ENCODE data around the gene GABRE. TPM values are rescaled to one million over a fixed set of nuclear protein-coding genes. Genes with fewer than 3 reads are reported as not detected.

The GABRE gene
- total and polyA plus RNA-seq, 9 donors = 19.5 to 53.2 (median 40.7) TPM

DNA sequence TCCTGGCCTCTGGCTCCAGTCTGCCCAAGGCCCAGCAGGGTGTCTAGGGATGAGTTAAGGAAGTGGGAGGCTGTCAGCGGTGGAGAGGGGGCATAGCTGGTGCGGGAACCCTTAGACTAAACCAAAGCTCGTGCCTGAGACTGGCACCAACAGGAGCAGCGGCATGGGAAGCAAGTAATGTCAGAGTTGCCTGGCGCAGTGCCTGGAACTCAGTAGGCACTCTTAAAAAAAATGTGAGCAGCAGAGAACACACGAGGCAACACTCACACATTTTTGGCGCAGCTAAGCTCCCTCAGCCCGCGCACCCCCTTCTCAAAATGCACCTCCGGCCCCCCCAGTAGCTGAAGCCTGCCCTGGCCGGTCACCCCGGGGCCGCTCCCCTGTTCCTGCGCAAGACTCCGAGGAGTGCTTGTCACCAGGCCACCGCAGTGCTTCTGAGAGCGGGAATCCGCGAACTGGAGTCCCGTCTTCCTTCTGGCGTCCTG is 583 bp downstream of the GABRE start:
- Histone ChIP-seq H3K4me1 (ENCODE audit: control insufficient read depth, insufficient read depth, low read length) (peaks cover 4% of the 10 kb centered on the region), H3K36me3 (ENCODE audit: control insufficient read depth, insufficient read depth, low read length) (peaks cover 5% of the 10 kb centered on the region), H3K9me3 (replicated peaks; ENCODE audit: control insufficient read depth, low read depth, low read length) (no peaks in the 10 kb centered on the region), H3K27me3 (ENCODE audit: control insufficient read depth, insufficient read depth, low read length) (peaks cover 21% of the 10 kb centered on the region), H3K27ac (ENCODE audit: low read length) (peak overlapping the region; percentile 60), H3K4me3 (ENCODE audit: low read length) (peak overlapping the region; percentile 56)
- peak; percentile 49 for DNase-seq
- WGBS (ENCODE audit: insufficient coverage) = 30% methylated on average over 21 of the region's 21 CpGs

DNA sequence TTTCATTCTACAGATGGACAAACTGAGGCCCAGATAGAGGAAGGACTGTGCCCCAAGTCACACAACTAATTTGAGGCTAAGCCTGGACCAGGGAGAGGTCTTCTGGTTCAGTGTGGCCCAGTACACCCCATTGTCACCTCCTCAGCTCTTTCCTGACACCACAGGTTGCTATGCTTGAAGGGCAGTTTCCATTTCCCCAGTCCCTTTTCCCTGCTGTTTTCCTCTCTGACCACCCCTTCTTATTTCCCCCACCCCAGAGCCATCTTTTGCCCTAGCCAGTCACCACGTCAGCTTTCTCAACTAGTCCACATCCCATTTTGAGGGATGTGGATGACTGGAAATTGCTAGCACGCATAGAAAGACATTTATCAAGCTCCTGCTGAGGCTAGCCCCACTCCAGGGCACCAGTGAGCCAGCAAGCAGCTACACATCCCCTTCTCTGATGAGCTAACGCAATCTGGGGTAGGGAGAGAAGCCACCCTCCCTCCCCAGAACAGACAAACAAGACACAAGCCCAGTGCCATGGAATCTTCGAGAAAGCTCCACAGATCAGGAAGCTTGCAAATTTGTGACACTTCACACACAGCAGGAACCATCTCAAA is 1.3 kb downstream of the GABRE start:
- H3K27me3 ChIP-seq (ENCODE audit: control insufficient read depth, insufficient read depth, low read length) = peaks cover 18% of the 10 kb centered on the region
- H3K36me3 ChIP-seq (ENCODE audit: control insufficient read depth, insufficient read depth, low read length) = peaks cover 11% of the 10 kb centered on the region
- peaks cover 4% of the 10 kb centered on the region for H3K4me1 ChIP-seq (ENCODE audit: control insufficient read depth, insufficient read depth, low read length)
- no peaks in the 10 kb centered on the region for H3K9me3 ChIP-seq (replicated peaks; ENCODE audit: control insufficient read depth, low read depth, low read length)
- no peak for DNase-seq
- peak overlapping the region; percentile 56 for H3K4me3 ChIP-seq (ENCODE audit: low read length)
- peak overlapping the region; percentile 60 for H3K27ac ChIP-seq (ENCODE audit: low read length)
- WGBS (ENCODE audit: insufficient coverage) = 50% methylated on average over 1 of the region's 4 CpGs

DNA sequence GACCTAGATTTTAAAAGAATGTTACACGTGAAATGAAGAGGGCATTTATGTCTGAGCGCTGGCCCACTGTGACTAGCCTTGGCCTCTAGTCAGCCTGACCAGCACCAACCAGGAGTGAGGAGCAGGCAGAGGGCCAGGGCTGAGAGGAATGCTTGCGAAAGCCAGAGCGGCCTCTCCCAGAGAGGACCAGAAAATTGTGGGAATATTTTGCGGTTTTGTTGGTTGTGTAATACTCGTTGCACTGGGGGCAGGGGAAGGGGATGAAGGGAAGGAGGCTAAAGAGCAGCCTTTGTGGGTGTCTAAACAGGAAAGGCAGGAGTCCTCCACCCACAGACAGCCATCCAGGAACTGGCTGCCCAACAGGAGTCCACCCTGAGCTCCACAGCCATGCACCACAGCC is 3.8 kb downstream of the GABRE start:
- Histone ChIP-seq H3K4me1 (ENCODE audit: control insufficient read depth, insufficient read depth, low read length) (peaks cover 4% of the 10 kb centered on the region), H3K36me3 (ENCODE audit: control insufficient read depth, insufficient read depth, low read length) (peaks cover 19% of the 10 kb centered on the region), H3K9me3 (replicated peaks; ENCODE audit: control insufficient read depth, low read depth, low read length) (no peaks in the 10 kb centered on the region), H3K27me3 (ENCODE audit: control insufficient read depth, insufficient read depth, low read length) (peaks cover 12% of the 10 kb centered on the region), H3K4me3 (ENCODE audit: low read length) (no peak overlapping the region), H3K27ac (ENCODE audit: low read length) (no peak overlapping the region)
- WGBS (ENCODE audit: insufficient coverage) = 68% methylated on average over 4 of the region's 6 CpGs
- DNase-seq = peak; percentile 46

DNA sequence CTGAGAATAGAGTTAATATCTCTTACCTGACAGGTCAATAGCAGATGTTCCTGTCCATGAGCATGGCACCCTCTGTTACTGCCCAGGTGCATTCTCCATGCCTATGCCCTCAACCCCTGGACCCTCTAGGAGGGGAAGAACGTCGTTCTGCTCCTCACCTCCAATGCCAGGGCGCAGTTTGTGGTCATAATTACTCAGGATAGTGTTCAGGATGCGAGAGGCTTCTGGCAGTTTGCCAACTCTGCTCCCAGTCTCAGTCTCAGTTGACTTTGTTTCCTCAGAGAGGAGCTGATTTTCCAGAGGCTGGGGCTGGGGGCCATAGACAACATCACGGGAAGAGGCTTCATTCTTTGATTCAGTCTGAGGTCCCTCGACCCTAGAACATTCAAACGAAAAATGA is 4.4 kb downstream of the GABRE start:
- 48% methylated on average over 3 of the region's 7 CpGs for WGBS (ENCODE audit: insufficient coverage)
- H3K36me3 ChIP-seq (ENCODE audit: control insufficient read depth, insufficient read depth, low read length) = peaks cover 19% of the 10 kb centered on the region
- peaks cover 12% of the 10 kb centered on the region for H3K27me3 ChIP-seq (ENCODE audit: control insufficient read depth, insufficient read depth, low read length)
- H3K9me3 ChIP-seq (replicated peaks; ENCODE audit: control insufficient read depth, low read depth, low read length) = no peaks in the 10 kb centered on the region
- H3K4me3 ChIP-seq (ENCODE audit: low read length) = no peak overlapping the region
- H3K4me1 ChIP-seq (ENCODE audit: control insufficient read depth, insufficient read depth, low read length) = peaks cover 4% of the 10 kb centered on the region
- H3K27ac ChIP-seq (ENCODE audit: low read length) = no peak overlapping the region
- no peak for DNase-seq

DNA sequence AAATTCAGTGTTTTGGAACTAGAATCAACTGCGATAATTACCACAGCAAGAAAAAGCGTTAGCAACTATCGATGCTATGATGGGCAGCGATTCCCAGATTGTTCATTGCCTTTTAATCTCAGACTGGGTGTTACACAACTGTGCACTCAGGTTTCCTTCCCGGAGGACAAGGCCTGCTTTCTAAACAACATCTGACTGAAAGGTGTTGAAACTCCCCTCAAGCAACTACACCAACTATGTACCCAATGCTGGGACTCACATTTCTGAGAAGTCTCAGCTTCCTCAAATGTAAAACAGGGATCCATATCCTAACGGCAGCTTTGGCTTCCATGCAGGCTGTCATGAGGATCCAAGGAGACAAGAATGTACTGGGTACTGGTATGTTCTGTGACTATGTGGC is 8.2 kb downstream of the GABRE start:
- WGBS (ENCODE audit: insufficient coverage) = 94% methylated on average over 4 of the region's 6 CpGs
- no peak overlapping the region for H3K4me3 ChIP-seq (ENCODE audit: low read length)
- no peaks in the 10 kb centered on the region for H3K9me3 ChIP-seq (replicated peaks; ENCODE audit: control insufficient read depth, low read depth, low read length)
- peaks cover 4% of the 10 kb centered on the region for H3K4me1 ChIP-seq (ENCODE audit: control insufficient read depth, insufficient read depth, low read length)
- no peak overlapping the region for H3K27ac ChIP-seq (ENCODE audit: low read length)
- peaks cover 23% of the 10 kb centered on the region for H3K36me3 ChIP-seq (ENCODE audit: control insufficient read depth, insufficient read depth, low read length)
- no peak for DNase-seq
- H3K27me3 ChIP-seq (ENCODE audit: control insufficient read depth, insufficient read depth, low read length) = no peaks in the 10 kb centered on the region

DNA sequence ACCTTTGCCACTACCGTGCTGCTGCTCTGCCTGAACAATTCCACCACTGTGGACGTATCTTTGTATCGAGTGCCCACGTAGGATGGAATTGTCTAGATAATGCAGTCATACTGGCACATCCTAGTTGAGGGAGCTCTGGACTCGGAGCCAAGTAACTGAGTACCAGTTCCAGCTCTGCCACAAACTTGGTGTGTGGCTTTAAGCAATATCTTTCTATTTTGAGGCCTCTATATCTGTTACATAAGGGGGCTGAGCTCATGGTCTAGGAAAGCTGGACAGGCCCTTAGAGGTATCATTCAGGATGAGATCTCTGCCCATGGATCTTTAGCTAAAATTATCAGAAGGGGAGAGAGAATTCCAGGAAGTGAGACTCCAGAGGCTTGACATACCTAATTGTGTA is 12.4 kb downstream of the GABRE start:
- WGBS (ENCODE audit: insufficient coverage) = 61% methylated on average over 3 of the region's 5 CpGs
- no peaks in the 10 kb centered on the region for H3K9me3 ChIP-seq (replicated peaks; ENCODE audit: control insufficient read depth, low read depth, low read length)
- DNase-seq = no peak
- no peak overlapping the region for H3K27ac ChIP-seq (ENCODE audit: low read length)
- no peaks in the 10 kb centered on the region for H3K27me3 ChIP-seq (ENCODE audit: control insufficient read depth, insufficient read depth, low read length)
- H3K4me3 ChIP-seq (ENCODE audit: low read length) = no peak overlapping the region
- no peaks in the 10 kb centered on the region for H3K4me1 ChIP-seq (ENCODE audit: control insufficient read depth, insufficient read depth, low read length)
- peaks cover 43% of the 10 kb centered on the region for H3K36me3 ChIP-seq (ENCODE audit: control insufficient read depth, insufficient read depth, low read length)

DNA sequence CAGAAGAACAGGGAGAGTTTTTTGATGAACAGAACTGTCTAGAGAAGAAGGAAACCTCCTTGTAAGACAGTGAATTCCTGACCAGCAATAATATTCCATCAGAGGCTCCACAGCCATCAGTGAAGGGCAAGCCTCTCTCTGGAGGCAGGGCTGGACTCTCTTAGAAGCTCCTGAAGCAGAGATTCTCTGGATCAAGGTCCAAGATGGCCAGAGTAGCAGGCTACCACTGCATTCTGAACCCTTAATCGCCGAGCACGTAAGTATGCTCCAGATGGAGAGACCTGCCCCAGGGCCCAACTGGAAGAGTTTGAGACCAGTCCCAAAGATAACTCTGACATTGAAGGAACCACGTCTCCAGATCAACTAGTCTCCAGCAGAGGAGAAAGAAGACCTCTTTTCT is 16.4 kb downstream of the GABRE start:
- no peak overlapping the region for H3K27ac ChIP-seq (ENCODE audit: low read length)
- no peaks in the 10 kb centered on the region for H3K9me3 ChIP-seq (replicated peaks; ENCODE audit: control insufficient read depth, low read depth, low read length)
- no peak for DNase-seq
- H3K4me3 ChIP-seq (ENCODE audit: low read length) = no peak overlapping the region
- H3K27me3 ChIP-seq (ENCODE audit: control insufficient read depth, insufficient read depth, low read length) = no peaks in the 10 kb centered on the region
- WGBS (ENCODE audit: insufficient coverage) = 81% methylated on average over 4 of the region's 4 CpGs
- H3K36me3 ChIP-seq (ENCODE audit: control insufficient read depth, insufficient read depth, low read length) = peaks cover 59% of the 10 kb centered on the region
- H3K4me1 ChIP-seq (ENCODE audit: control insufficient read depth, insufficient read depth, low read length) = no peaks in the 10 kb centered on the region

DNA sequence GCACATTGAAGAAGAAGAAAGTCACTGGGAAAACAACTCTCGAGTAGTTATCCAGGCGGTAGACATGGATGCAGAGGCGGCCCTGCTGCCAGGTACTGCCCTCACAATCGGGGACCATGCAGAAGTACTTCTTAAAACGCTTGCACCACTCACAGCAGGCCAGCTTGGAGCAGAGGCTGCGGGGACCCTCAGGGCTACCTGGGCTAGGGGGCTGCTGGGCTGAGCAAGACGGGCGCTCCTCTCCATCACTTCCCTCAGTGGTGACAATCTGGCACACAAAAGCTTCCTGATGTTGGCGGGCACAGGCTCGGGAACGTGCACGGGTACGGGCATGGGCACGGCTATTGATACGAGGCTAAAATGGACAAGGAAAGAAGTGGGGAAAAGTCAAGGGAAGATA is 19.7 kb downstream of the GABRE start:
- Histone ChIP-seq H3K9me3 (replicated peaks; ENCODE audit: control insufficient read depth, low read depth, low read length) (no peaks in the 10 kb centered on the region), H3K4me3 (ENCODE audit: low read length) (no peak overlapping the region), H3K36me3 (ENCODE audit: control insufficient read depth, insufficient read depth, low read length) (peaks cover 41% of the 10 kb centered on the region), H3K27me3 (ENCODE audit: control insufficient read depth, insufficient read depth, low read length) (no peaks in the 10 kb centered on the region), H3K4me1 (ENCODE audit: control insufficient read depth, insufficient read depth, low read length) (no peaks in the 10 kb centered on the region), H3K27ac (ENCODE audit: low read length) (no peak overlapping the region)
- DNase-seq = no peak
- WGBS (ENCODE audit: insufficient coverage) = 84% methylated on average over 7 of the region's 15 CpGs

DNA sequence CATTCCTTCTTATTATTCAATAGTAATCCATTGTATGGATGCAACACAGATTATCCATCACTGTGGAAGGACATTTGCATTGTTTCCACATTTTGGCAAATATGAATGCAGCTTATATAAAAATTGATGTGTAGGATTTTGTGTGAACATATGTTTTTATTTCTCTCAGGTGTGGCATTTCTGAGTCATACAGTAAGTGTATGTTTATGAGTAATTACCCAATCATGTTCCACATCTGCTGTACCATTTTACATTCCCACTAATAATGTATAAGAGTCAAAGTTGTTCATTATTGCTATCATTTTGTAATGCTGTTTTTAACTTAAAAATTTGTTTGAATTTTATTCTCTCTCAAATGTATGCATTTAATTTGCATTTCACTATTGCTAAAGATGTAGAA is 36.3 kb downstream of the GABRE start:
- no peak for DNase-seq
- Histone ChIP-seq H3K27me3 (ENCODE audit: control insufficient read depth, insufficient read depth, low read length) (no peaks in the 10 kb centered on the region), H3K27ac (ENCODE audit: low read length) (no peak overlapping the region), H3K4me1 (ENCODE audit: control insufficient read depth, insufficient read depth, low read length) (no peaks in the 10 kb centered on the region), H3K4me3 (ENCODE audit: low read length) (no peak overlapping the region), H3K9me3 (replicated peaks; ENCODE audit: control insufficient read depth, low read depth, low read length) (no peaks in the 10 kb centered on the region), H3K36me3 (ENCODE audit: control insufficient read depth, insufficient read depth, low read length) (no peaks in the 10 kb centered on the region)

DNA sequence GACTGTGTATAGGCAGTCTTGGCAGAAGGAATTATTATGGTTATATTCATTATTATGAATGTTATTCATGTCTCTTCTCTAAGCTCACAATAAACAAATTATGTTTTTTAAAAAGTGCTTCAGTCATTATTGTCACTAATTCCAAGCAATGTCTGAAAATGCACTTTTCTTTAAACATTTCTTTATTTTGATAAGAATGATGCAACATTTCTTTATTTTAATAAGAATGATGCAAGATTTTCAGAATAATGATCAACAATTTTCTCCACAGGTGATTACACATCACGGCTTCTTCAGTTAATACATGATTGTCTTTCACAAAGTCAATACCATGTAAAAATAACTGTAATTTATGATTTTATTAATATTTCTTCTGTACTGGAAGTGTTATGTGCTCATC is 39.1 kb downstream of the GABRE start:
- no peak overlapping the region for H3K27ac ChIP-seq (ENCODE audit: low read length)
- DNase-seq = no peak
- H3K4me1 ChIP-seq (ENCODE audit: control insufficient read depth, insufficient read depth, low read length) = no peaks in the 10 kb centered on the region
- WGBS (ENCODE audit: insufficient coverage) = no CpG with 5 or more reads among the region's 1 CpG
- no peak overlapping the region for H3K4me3 ChIP-seq (ENCODE audit: low read length)
- H3K27me3 ChIP-seq (ENCODE audit: control insufficient read depth, insufficient read depth, low read length) = no peaks in the 10 kb centered on the region
- H3K36me3 ChIP-seq (ENCODE audit: control insufficient read depth, insufficient read depth, low read length) = no peaks in the 10 kb centered on the region
- H3K9me3 ChIP-seq (replicated peaks; ENCODE audit: control insufficient read depth, low read depth, low read length) = no peaks in the 10 kb centered on the region

DNA sequence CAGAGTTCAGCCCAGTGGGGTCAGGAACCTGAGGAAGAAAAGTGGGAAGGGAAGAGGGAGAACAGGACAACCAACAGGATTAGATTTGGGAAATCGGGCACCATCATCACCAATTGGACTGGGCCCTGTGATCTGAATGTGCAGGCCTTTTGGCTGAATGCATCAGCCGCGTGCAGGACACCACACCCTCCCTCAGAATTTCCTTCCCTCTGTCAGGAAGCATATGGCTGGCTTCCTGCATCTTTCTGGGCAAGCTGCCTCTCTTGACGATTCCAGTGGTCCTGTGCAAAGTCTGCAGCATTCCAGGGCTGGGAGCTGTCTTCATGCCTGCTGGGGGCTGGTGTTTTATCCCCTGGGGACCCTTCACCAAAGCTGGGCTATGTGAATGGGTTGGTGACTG is 45.4 kb downstream of the GABRE start:
- H3K9me3 ChIP-seq (replicated peaks; ENCODE audit: control insufficient read depth, low read depth, low read length) = no peaks in the 10 kb centered on the region
- H3K27me3 ChIP-seq (ENCODE audit: control insufficient read depth, insufficient read depth, low read length) = peaks cover 3% of the 10 kb centered on the region
- WGBS (ENCODE audit: insufficient coverage) = 64% methylated on average over 4 of the region's 4 CpGs
- no peaks in the 10 kb centered on the region for H3K4me1 ChIP-seq (ENCODE audit: control insufficient read depth, insufficient read depth, low read length)
- DNase-seq = peak; percentile 2
- H3K36me3 ChIP-seq (ENCODE audit: control insufficient read depth, insufficient read depth, low read length) = no peaks in the 10 kb centered on the region
- H3K27ac ChIP-seq (ENCODE audit: low read length) = no peak overlapping the region
- H3K4me3 ChIP-seq (ENCODE audit: low read length) = no peak overlapping the region
